Lower lobe of right lung (tissue), 2 donors: ENCODE measurements around the gene OR1S1. TPM values are rescaled to one million over a fixed set of nuclear protein-coding genes. Genes with fewer than 3 reads are reported as not detected.
"Not testable (repeated sequence)": the region's sequence is repeated elsewhere in the genome, so short reads cannot be mapped to it uniquely, and the experiment has no call there.

Source experiments
- ATAC-seq, 2 donors: fragments of 200-7000 bp; cut with Tn5 transposase; one replicate each; pipeline ENCODE4 v1.9.1; 2020 to 2022; ENCODE audit warnings: mild to moderate bottlenecking in 2 of 2, moderate library complexity in 2 of 2
- DNase-seq: peaks from one replicate; pipeline ENCODE4 v3.0.0-alpha.2; 2020
- H3K27ac ChIP-seq: fragments of 200-600 bp; one replicate; pipeline ENCODE4 v1.8.0; 2022
- H3K27me3 ChIP-seq: fragments of 200-600 bp; one replicate; pipeline ENCODE4 v1.8.0; 2022; ENCODE audit warnings: low read depth
- H3K36me3 ChIP-seq: fragments of 200-600 bp; one replicate; pipeline ENCODE4 v1.8.0; 2022; ENCODE audit warnings: mild to moderate bottlenecking
- H3K4me1 ChIP-seq: fragments of 200-600 bp; one replicate; pipeline ENCODE4 v1.8.0; 2022
- H3K4me3 ChIP-seq: fragments of 200-600 bp; one replicate; pipeline ENCODE4 v1.8.0; 2022; ENCODE audit warnings: mild to moderate bottlenecking
- H3K9me3 ChIP-seq: fragments of 200-600 bp; one replicate; pipeline ENCODE4 v1.8.0; 2022
- CTCF ChIP-seq: fragments of 200-600 bp; IDR thresholded peaks from one replicate; pipeline ENCODE4 v1.8.0; 2022; ENCODE audit warnings: antibody characterized with exemption, mild to moderate bottlenecking
- intact Hi-C: fragments of 100-400 bp; cut with DNase I; formaldehyde crosslinking; loops from one replicate; pipeline ENCODE4 v1.11.0; 2022
- long read RNA-seq: library from polyadenylated mRNA; unstranded; transcript quantifications from one replicate; pipeline ENCODE4 v2.0.0, GENCODE V29; 2021
- total RNA-seq: library from RNA; stranded (reverse); fragmentation: NEBNext Ultra II Directional; extraction: Animal tissue kit (Norgen Biotek cat#: 25700); gene quantifications from one replicate; pipeline ENCODE4 v1.2.1, GENCODE V29; 2021
- donor health status: DM: no; HTN: yes; CAD: no; lungs with severe emphysema.

Gene OR1S1
- total RNA-seq, result not detected
- long read RNA-seq, result 0 reads

- H3K4me1 ChIP-seq, H3K36me3 ChIP-seq, H3K27ac ChIP-seq, DNase-seq, H3K9me3 ChIP-seq, intact Hi-C loops, ATAC-seq, H3K4me3 ChIP-seq, H3K27me3 ChIP-seq: not testable (repeated sequence)
These were observed at the start of gene OR1S1 for GRCh38 chr11:58212420-58212819. OR1S1 (plus strand) TSS chr11:58212720.

DNA sequence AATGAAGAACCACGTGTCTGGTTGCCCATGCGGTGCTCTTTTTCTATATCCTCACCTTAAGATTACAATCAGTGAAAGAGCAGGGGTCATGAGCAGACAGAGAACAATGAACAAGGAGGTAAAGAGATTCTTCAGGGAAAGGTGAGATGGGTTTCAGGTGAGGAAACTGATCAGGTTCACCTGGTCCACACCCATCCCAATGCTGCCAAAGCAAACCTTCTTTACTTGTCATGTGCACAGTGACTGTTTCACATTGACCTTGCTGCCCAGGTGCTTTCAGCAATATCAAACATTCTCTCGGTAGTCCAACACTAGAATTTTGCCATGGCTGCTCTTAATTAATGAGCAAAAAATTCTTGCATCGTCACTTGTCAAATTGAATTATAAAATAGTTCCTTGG lies 48.1 kb upstream of the OR1S1 start:
- Histone ChIP-seq H3K4me1 (no peaks in the 10 kb centered on the region), H3K27ac (no peak overlapping the region), H3K9me3 (no peaks in the 10 kb centered on the region), H3K27me3 (no peaks in the 10 kb centered on the region), H3K36me3 (no peaks in the 10 kb centered on the region), H3K4me3 (no peak overlapping the region)
- no peak for TF ChIP-seq CTCF
- ATAC-seq (no peak), DNase-seq (no peak)
- intact Hi-C loops, result no loop called here

DNA sequence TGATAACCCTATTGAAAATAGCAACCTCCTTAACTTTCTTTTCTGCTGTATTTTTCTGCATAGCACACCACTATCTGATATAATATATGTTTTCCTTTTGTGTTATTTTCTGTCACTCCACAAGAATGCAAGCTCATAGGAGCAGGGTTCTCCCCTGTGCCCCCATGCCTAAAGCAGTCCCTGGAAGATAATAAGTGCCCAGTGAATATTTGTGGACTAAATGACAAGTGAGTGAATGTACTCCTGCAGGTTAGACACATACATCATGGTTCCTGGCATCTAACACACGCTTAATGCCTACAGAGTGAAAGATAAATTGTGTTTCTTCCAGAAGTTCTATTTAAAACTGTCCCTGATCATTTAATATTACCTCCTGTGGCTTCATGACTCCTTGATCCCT lies 47.5 kb upstream of the OR1S1 start:
- Histone ChIP-seq H3K4me1 (no peaks in the 10 kb centered on the region), H3K27me3 (no peaks in the 10 kb centered on the region), H3K27ac (no peak overlapping the region), H3K4me3 (no peak overlapping the region), H3K9me3 (no peaks in the 10 kb centered on the region), H3K36me3 (no peaks in the 10 kb centered on the region)
- intact Hi-C loops, result no loop called here
- TF ChIP-seq CTCF, result no peak
- DNase-seq (no peak), ATAC-seq (no peak)

- DNase-seq, result no peak
- no peaks in the 10 kb centered on the region for H3K9me3 ChIP-seq
- no peaks in the 10 kb centered on the region for H3K36me3 ChIP-seq
- no peak overlapping the region for H3K27ac ChIP-seq
- no peaks in the 10 kb centered on the region for H3K27me3 ChIP-seq
- TF ChIP-seq CTCF, result no peak
- intact Hi-C loops, result no loop called here
- no peak overlapping the region for H3K4me3 ChIP-seq
- no peaks in the 10 kb centered on the region for H3K4me1 ChIP-seq
- ATAC-seq, result no peak
These were observed 46.9 kb upstream of the OR1S1 start for GRCh38 chr11:58165504-58166106.

- intact Hi-C loops, result no loop called here
- H3K4me3 ChIP-seq, result no peak overlapping the region
- TF ChIP-seq CTCF, result no peak
These were observed 35.0 kb upstream of the OR1S1 start for GRCh38 chr11:58177409-58178054.

DNA sequence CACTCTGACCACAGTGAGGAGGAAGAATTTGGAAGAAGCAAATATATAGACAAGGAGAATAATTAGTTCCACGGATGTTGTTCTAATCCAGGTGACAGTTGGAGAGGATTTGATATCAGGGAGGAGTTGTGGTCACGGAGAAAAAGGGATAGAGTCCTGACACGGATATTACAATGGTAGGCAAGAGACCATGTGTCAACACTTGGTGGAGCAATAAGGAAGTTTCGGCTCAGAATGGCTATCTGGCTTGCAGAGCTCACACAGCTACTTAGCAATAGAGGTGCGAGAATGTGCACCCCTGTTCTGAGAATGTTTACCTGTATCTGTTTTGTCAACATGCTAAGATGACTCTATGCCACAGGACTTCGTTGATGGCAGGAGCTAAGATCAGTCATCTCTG lies 34.1 kb upstream of the OR1S1 start:
- ATAC-seq, result no peak
- no peaks in the 10 kb centered on the region for H3K36me3 ChIP-seq
- DNase-seq, result no peak
- H3K4me1 ChIP-seq, result no peaks in the 10 kb centered on the region
- no peak for TF ChIP-seq CTCF
- H3K9me3 ChIP-seq, result no peaks in the 10 kb centered on the region
- H3K27ac ChIP-seq, result no peak overlapping the region
- H3K4me3 ChIP-seq, result no peak overlapping the region
- no peaks in the 10 kb centered on the region for H3K27me3 ChIP-seq
- intact Hi-C loops, result no loop called here

More at GRCh38 chr11:58177409-58178054, 35.0 kb upstream of the OR1S1 start:
- no peaks in the 10 kb centered on the region for H3K4me1 ChIP-seq
- H3K36me3 ChIP-seq, result no peaks in the 10 kb centered on the region
- no peak for DNase-seq
- H3K27me3 ChIP-seq, result no peaks in the 10 kb centered on the region
- no peak for ATAC-seq
- H3K27ac ChIP-seq, result no peak overlapping the region
- H3K9me3 ChIP-seq, result no peaks in the 10 kb centered on the region
